Hepatocyte (in vitro differentiated cells): Measurements from ENCODE around the gene ENOX1. TPM values are rescaled to one million over a fixed set of nuclear protein-coding genes. Genes with fewer than 3 reads are reported as not detected.

Experiments used
- DNase-seq: peaks from one replicate; pipeline ENCODE4 v3.0.0-alpha.2; 2016; ENCODE audit warnings: low spot score
- H2AFZ ChIP-seq: fragments of 200-600 bp; sonication (generic); 2 replicates; pipeline ENCODE4 v1.6.0; 2016; ENCODE audit warnings: antibody characterized with exemption, mild to moderate bottlenecking
- H3K27ac ChIP-seq: fragments of 200-600 bp; sonication (generic); 2 replicates; pipeline ENCODE4 v1.5.1; 2016; ENCODE audit warnings: mild to moderate bottlenecking
- H3K27me3 ChIP-seq: fragments of 200-600 bp; sonication (generic); 2 replicates; pipeline ENCODE4 v1.6.1; 2016
- H3K36me3 ChIP-seq: fragments of 200-600 bp; sonication (generic); replicated peaks from 2 replicates; pipeline ENCODE4 v1.5.1; 2016; ENCODE audit warnings: low read depth; ENCODE audit not compliant: insufficient read depth
- H3K4me1 ChIP-seq: fragments of 200-600 bp; sonication (generic); 2 replicates; pipeline ENCODE4 v1.5.1; 2016; ENCODE audit warnings: mild to moderate bottlenecking, moderate library complexity; ENCODE audit not compliant: insufficient read depth
- H3K4me2 ChIP-seq: fragments of 200-600 bp; sonication (generic); 2 replicates; pipeline ENCODE4 v1.6.0; 2016
- H3K4me3 ChIP-seq: fragments of 200-600 bp; sonication (generic); 2 replicates; pipeline ENCODE4 v1.5.1; 2016; ENCODE audit warnings: mild to moderate bottlenecking
- H3K79me2 ChIP-seq: fragments of 200-600 bp; sonication (generic); 2 replicates; pipeline ENCODE4 v1.6.0; 2017; ENCODE audit warnings: mild to moderate bottlenecking
- H3K9me2 ChIP-seq: fragments of 200-600 bp; sonication (generic); replicated peaks from 2 replicates; pipeline ENCODE4 v1.6.0; 2017; ENCODE audit warnings: mild to moderate bottlenecking; ENCODE audit not compliant: insufficient read depth
- H3K9me3 ChIP-seq: fragments of 200-600 bp; sonication (generic); 2 replicates; pipeline ENCODE4 v1.5.1; 2016; ENCODE audit warnings: low read depth, mild to moderate bottlenecking
- H4K20me1 ChIP-seq: fragments of 200-600 bp; sonication (generic); 2 replicates; pipeline ENCODE4 v1.6.0; 2016; ENCODE audit warnings: mild to moderate bottlenecking; ENCODE audit not compliant: insufficient read depth, poor library complexity, severe bottlenecking
- EZH2 ChIP-seq: fragments of 200-600 bp; sonication (generic); IDR thresholded peaks from 2 replicates; pipeline ENCODE4 v1.6.1; 2016; ENCODE audit warnings: antibody characterized with exemption, mild to moderate bottlenecking, borderline replicate concordance
- EZH2phosphoT487 ChIP-seq: fragments of 200-600 bp; sonication (generic); IDR thresholded peaks from one replicate; pipeline ENCODE4 v1.6.1; 2018; ENCODE audit warnings: antibody characterized with exemption, mild to moderate bottlenecking, low read depth, moderate library complexity; ENCODE audit not compliant: unreplicated experiment, severe bottlenecking
- WGBS: methylation state at CpG from one replicate; pipeline ENCODE4 v1.1.6; 2016; ENCODE audit warnings: low lambda C conversion rate; ENCODE audit errors: missing lambda C conversion rate; 5-methylcytosine and 5-hydroxymethylcytosine counted together
- polyA plus RNA-seq: library from polyadenylated mRNA; unstranded; fragments of >200 nt; fragmentation: Nextera tagmentation; extraction: Ambion mirVana; gene quantifications from 2 replicates; pipeline ENCODE4 v1.2.1, GENCODE V29; 2016
- total RNA-seq: library from RNA; depleted of rRNA; stranded (reverse); fragments of >200 nt; gene quantifications from 2 replicates; pipeline ENCODE4 v1.2.3, GENCODE V29; 2014
- TF ChIP-seq, protein P1 (sequence below): fragments of 200-600 bp; sonication (generic); IDR thresholded peaks from 2 replicates; pipeline ENCODE4 v1.5.1; 2016; ENCODE audit warnings: antibody characterized with exemption, mild to moderate bottlenecking; ENCODE audit not compliant: poor library complexity

ENOX1 gene
- total and polyA plus RNA-seq, 2 experiments from 2014 or later, result 2.4 to 4.0 TPM

DNA sequence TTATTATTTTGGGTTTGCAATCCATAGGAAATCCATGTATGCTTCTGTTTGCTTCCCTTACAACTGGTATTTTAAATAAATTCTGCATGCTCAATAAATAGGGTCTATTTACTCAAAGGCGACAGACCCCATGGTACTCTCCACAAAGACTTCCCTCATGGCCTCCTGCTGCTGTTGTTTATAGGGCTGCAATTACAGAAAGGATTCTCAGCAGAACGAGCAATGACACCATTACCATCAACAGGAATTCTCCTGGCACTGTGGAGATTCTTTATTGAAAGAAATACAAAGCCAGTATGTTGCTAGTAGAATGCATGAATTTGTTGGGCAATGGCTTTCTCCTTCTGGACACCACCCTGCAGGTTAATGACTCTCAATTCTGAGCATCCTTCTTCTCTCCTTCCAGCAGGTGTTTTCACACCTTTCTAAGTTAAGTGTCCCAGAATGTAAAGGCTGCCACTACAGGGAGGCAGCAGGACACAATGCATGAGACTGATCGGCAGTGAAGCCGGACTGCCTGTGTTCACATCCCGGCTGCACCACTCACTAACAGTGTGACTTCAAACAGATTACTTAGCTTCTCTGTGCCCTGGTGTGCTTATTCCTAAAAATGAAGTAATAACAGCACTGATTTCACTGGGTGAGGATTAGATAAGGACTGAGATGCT lies 403.1 kb downstream of the ENOX1 start:
- DNase-seq, result no peak
- Histone ChIP-seq H3K4me1 (peaks cover 12% of the 10 kb centered on the region), H3K4me2 (no peak overlapping the region), H3K27me3 (no peaks in the 10 kb centered on the region), H2AFZ (no peak overlapping the region), H3K27ac (no peak overlapping the region), H3K9me3 (no peaks in the 10 kb centered on the region), H3K9me2 (no peaks in the 10 kb centered on the region), H3K79me2 (no peaks in the 10 kb centered on the region), H3K4me3 (no peak overlapping the region), H4K20me1 (no peaks in the 10 kb centered on the region), H3K36me3 (no peaks in the 10 kb centered on the region)
- WGBS, result 68% methylated on average over 5 of the region's 5 CpGs
- TF ChIP-seq EZH2phosphoT487 (no peak), EZH2 (no peak)
- TF ChIP-seq, protein P1, sequence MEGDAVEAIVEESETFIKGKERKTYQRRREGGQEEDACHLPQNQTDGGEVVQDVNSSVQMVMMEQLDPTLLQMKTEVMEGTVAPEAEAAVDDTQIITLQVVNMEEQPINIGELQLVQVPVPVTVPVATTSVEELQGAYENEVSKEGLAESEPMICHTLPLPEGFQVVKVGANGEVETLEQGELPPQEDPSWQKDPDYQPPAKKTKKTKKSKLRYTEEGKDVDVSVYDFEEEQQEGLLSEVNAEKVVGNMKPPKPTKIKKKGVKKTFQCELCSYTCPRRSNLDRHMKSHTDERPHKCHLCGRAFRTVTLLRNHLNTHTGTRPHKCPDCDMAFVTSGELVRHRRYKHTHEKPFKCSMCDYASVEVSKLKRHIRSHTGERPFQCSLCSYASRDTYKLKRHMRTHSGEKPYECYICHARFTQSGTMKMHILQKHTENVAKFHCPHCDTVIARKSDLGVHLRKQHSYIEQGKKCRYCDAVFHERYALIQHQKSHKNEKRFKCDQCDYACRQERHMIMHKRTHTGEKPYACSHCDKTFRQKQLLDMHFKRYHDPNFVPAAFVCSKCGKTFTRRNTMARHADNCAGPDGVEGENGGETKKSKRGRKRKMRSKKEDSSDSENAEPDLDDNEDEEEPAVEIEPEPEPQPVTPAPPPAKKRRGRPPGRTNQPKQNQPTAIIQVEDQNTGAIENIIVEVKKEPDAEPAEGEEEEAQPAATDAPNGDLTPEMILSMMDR, result no peak

DNA sequence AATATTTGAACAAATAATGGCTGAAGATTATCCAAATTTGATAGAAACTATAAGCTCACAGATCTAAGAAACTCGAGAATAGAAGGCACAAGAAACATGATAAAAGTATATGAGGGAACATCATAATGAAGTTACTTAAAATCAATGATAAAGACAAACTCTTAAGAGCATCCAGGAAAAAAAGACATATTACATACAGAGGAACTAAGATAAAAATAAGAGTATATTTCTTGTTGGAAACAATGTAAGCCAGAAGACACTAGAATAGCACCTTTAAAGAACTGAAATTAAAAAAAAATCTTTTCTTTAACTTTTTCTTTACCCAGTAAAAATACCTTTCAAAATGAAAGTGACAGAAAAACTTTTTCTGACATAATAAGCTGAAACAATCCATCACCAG lies 407.0 kb downstream of the ENOX1 start:
- TF ChIP-seq EZH2 (no peak), EZH2phosphoT487 (no peak)
- TF ChIP-seq, protein P1, result no peak
- Histone ChIP-seq H3K4me3 (no peak overlapping the region), H3K9me3 (no peaks in the 10 kb centered on the region), H2AFZ (no peak overlapping the region), H3K79me2 (no peaks in the 10 kb centered on the region), H3K27ac (no peak overlapping the region), H3K4me2 (no peak overlapping the region), H3K27me3 (no peaks in the 10 kb centered on the region), H3K9me2 (no peaks in the 10 kb centered on the region), H3K4me1 (no peaks in the 10 kb centered on the region), H4K20me1 (no peaks in the 10 kb centered on the region), H3K36me3 (no peaks in the 10 kb centered on the region)
- no peak for DNase-seq
- 89% methylated on average over 1 of the region's 1 CpG for WGBS

DNA sequence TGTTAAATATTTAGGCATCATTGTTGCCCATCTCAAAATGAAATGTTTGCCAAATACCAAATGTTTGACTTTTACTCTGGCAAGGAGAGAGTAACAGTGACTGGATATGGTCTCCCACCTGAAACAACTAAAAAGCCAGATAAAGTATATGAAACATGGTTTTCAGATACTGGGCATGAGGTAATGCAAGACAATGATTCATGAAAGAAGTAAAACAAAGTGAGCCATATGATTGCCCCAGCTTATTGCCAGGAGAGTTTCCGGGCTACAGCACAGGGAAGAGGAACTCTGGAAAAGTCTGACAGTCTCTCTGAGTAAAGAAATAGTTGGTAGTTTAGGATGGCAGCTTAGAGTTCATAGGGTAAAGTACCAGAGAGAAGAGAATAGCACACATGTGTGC lies 408.8 kb downstream of the ENOX1 start:
- no peaks in the 10 kb centered on the region for H3K4me1 ChIP-seq
- no peaks in the 10 kb centered on the region for H3K27me3 ChIP-seq
- H3K36me3 ChIP-seq, result no peaks in the 10 kb centered on the region
- TF ChIP-seq, protein P1, result no peak
- no peak for TF ChIP-seq EZH2
- no peak for TF ChIP-seq EZH2phosphoT487
- no peaks in the 10 kb centered on the region for H4K20me1 ChIP-seq
- H3K79me2 ChIP-seq, result no peaks in the 10 kb centered on the region
- no peak overlapping the region for H3K4me3 ChIP-seq
- no peak overlapping the region for H3K4me2 ChIP-seq
- WGBS, result 88% methylated on average over 1 of the region's 1 CpG
- no peak for DNase-seq
- H2AFZ ChIP-seq, result no peak overlapping the region
- no peaks in the 10 kb centered on the region for H3K9me3 ChIP-seq
- no peak overlapping the region for H3K27ac ChIP-seq
- no peaks in the 10 kb centered on the region for H3K9me2 ChIP-seq
